NB4 (cell line): ENCODE measurements around the gene UBA7.
"Not testable (repeated sequence)": the region's sequence is repeated elsewhere in the genome, so short reads cannot be mapped to it uniquely, and the experiment has no call there.

ENCODE experiments used
- DNase-seq: peaks from one replicate; pipeline ENCODE4 v3.0.0; 2010; ENCODE audit warnings: low read depth
- H3K4me3 ChIP-seq: one replicate; pipeline ENCODE4 v1.5.1; 2011; ENCODE audit warnings: mild to moderate bottlenecking, low read depth, low read length, moderate library complexity
- MYC ChIP-seq: IDR thresholded peaks from 2 replicates; pipeline ENCODE4 v1.6.1; 2011; ENCODE audit warnings: low read depth, low read length
- POLR2A ChIP-seq: IDR thresholded peaks from 2 replicates; pipeline ENCODE4 v1.6.1; 2011; ENCODE audit warnings: mild to moderate bottlenecking; ENCODE audit not compliant: insufficient read length; ENCODE audit errors: extremely low read depth
- TF ChIP-seq, protein P1 (sequence below): IDR thresholded peaks from one replicate; pipeline ENCODE4 v1.5.1; 2012; ENCODE audit warnings: low read depth, low read length
- TF ChIP-seq, protein P2 (sequence below): IDR thresholded peaks from 2 replicates; pipeline ENCODE4 v1.6.1; 2011; ENCODE audit warnings: low read depth, low read length

Gene UBA7

GRCh38 chr3:49788056-49788455 lies 25.7 kb downstream of the UBA7 start:
- no peak overlapping the region for H3K4me3 ChIP-seq
- TF ChIP-seq, protein P1, sequence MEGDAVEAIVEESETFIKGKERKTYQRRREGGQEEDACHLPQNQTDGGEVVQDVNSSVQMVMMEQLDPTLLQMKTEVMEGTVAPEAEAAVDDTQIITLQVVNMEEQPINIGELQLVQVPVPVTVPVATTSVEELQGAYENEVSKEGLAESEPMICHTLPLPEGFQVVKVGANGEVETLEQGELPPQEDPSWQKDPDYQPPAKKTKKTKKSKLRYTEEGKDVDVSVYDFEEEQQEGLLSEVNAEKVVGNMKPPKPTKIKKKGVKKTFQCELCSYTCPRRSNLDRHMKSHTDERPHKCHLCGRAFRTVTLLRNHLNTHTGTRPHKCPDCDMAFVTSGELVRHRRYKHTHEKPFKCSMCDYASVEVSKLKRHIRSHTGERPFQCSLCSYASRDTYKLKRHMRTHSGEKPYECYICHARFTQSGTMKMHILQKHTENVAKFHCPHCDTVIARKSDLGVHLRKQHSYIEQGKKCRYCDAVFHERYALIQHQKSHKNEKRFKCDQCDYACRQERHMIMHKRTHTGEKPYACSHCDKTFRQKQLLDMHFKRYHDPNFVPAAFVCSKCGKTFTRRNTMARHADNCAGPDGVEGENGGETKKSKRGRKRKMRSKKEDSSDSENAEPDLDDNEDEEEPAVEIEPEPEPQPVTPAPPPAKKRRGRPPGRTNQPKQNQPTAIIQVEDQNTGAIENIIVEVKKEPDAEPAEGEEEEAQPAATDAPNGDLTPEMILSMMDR: no peak
- TF ChIP-seq MYC (no peak), POLR2A (no peak)
- TF ChIP-seq, protein P2, sequence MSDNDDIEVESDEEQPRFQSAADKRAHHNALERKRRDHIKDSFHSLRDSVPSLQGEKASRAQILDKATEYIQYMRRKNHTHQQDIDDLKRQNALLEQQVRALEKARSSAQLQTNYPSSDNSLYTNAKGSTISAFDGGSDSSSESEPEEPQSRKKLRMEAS: no peak
- DNase-seq: no peak

- TF ChIP-seq, protein P1: no peak
- TF ChIP-seq, protein P2: no peak
- TF ChIP-seq POLR2A (no peak), MYC (no peak)
- H3K4me3 ChIP-seq: no peak overlapping the region
- DNase-seq: no peak
These were observed 26.2 kb downstream of the UBA7 start for GRCh38 chr3:49787536-49787935.

DNA sequence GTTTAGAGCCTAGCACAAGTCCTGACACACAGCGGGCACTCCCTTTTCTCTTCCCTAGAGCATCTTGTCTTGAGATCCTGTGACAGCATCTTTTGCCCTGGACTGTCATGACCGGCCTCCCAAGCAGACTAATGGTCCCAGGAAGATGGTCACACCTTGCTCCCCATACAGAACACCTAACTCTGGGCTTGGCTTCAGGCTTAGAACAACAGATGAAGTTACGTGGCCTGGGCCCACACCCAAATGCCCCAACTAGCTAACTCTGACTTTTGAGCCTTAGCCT lies 26.6 kb downstream of the UBA7 start:
- H3K4me3 ChIP-seq: peak overlapping the region; percentile 50
- DNase-seq: no peak
- TF ChIP-seq MYC (no peak), POLR2A (no peak)
- TF ChIP-seq, protein P2: no peak
- TF ChIP-seq, protein P1: no peak

- DNase-seq: peak; percentile 100
- TF ChIP-seq POLR2A: peak; percentile 92
- TF ChIP-seq, protein P1: no peak
- TF ChIP-seq MYC: peak; percentile 95
- TF ChIP-seq, protein P2: peak; percentile 100
- H3K4me3 ChIP-seq: peak within 1 kb of the TSS; percentile 94
These were observed 27.2 kb downstream of the UBA7 start, which contains the start of gene IP6K1 for GRCh38 chr3:49786357-49787181. Gene IP6K1 (minus strand): TSS chr3:49786542. CDS start chr3:49748040, 38,502 bp downstream.

DNA sequence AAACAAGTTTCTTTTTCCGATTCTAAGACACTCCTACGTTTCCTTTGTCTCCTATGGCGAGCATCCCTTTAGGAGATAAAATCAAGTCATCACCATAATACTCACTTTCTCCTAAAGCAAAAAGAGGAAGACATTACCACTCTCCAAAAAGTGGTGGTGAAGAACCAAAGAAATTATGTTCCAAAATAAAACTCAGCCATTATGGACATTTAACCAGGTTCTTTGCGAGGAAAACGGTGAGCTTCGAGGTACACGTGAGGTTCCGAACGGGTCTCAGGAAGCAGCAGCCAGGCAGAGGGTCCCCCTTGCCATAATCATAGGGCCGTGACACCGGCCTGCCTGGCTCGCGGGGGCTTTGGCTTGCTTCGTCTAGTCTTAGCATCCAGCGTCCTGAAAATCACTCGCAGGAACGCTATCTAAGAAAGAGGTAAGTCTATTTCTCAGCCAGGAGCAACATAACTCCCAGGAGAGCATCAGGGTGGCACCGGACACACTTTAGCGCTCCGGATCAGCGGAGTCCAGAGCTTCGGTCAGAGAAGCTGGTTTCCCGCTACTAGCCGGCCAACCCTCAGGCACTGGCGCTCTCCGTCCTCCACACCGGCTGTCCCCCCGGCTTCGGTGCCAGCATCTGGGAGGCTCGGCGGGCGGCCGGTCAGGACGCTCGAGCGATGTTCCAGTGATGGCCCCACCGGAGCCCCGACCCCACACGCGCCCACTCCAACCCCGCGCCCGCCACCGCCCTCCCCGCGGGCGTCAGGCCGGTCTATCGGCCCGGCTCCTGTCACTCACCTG lies 28.0 kb downstream of the UBA7 start:
- TF ChIP-seq, protein P1: no peak
- TF ChIP-seq MYC: no peak
- no peak for TF ChIP-seq POLR2A
- TF ChIP-seq, protein P2: no peak
- H3K4me3 ChIP-seq: peak overlapping the region; percentile 94
- peak; percentile 52 for DNase-seq

DNA sequence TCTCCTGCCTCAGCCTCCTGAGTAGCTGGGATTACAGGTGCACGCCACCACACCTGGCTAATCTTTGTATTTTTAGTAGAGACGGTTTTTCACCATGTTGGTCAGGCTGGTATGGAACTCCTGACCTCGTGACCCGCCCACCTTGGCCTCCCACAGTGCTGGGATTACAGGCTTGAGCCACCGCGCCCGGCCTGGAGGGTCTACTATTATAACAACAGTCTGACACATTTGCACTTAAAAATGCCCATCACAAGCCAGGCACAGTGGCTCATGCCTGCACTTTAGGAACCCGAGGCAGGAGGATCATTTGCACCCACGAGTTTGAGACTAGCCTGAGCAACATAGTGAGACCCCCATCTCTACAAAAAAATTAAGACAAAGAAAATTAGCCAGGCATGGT lies 31.5 kb downstream of the UBA7 start:
- not testable (repeated sequence) for DNase-seq, H3K4me3 ChIP-seq
